ENCODE measurements around the gene MAP3K3. TPM values are rescaled to one million over a fixed set of nuclear protein-coding genes. Genes with fewer than 3 reads are reported as not detected.

Gene MAP3K3
- polyA plus RNA-seq, 4 donors: 8.1 to 17.1 (median 11.1) TPM

GRCh38 chr17:63589646-63590045 is 32.6 kb upstream of the MAP3K3 start:
- H3K4me1 ChIP-seq (ENCODE audit: control insufficient read depth in 3 of 3, insufficient read depth in 2 of 3, low read depth in 1 of 3, low read length in 2 of 3): no peaks in the 10 kb centered on the region
- H3K27ac ChIP-seq (ENCODE audit: low read depth in 1 of 3, low read length in 2 of 3): no peak overlapping the region
- FAIRE-seq: no peak
- no peaks in the 10 kb centered on the region for H3K27me3 ChIP-seq (ENCODE audit: control insufficient read depth in 3 of 3, insufficient read depth in 3 of 3, low read length in 3 of 3)
- no peak for DNase-seq
- H3K36me3 ChIP-seq (ENCODE audit: control insufficient read depth in 3 of 3, insufficient read depth in 2 of 3, low read depth in 1 of 3, low read length in 3 of 3): peaks cover 18 to 73% (median 20%) of the 10 kb centered on the region in 3 donors
- no peak overlapping the region for H3K4me3 ChIP-seq (ENCODE audit: low read depth in 1 of 3, low read length in 3 of 3)
- 85 to 98% (median 88%) methylated on average over 1 of the region's 1 CpG for WGBS, 3 donors
- no peaks in the 10 kb centered on the region for H3K9me3 ChIP-seq (ENCODE audit: control insufficient read depth in 2 of 2, insufficient read depth in 1 of 2, low read depth in 1 of 2, low read length in 1 of 2)

DNA sequence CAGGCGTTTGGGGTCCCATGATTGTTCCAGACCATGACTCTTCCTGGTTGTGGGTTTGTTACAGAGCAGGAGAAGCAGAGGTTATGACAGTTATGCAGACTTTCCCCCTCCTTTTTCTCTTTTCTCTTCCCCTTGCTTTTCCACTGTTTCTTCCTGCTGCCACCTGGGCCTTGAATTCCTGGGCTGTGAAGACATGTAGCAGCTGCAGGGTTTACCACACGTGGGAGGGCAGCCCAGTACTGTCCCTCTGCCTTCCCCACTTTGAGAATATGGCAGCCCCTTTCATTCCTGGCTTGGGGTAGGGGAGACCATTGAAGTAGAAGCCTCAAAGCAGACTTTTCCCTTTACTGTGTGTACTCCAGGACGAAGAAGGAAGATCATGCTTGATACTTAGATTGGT is 29.4 kb upstream of the MAP3K3 start:
- no peaks in the 10 kb centered on the region for H3K4me1 ChIP-seq (ENCODE audit: control insufficient read depth in 3 of 3, insufficient read depth in 2 of 3, low read depth in 1 of 3, low read length in 2 of 3)
- 56 to 84% (median 60%) methylated on average over 3 of the region's 3 CpGs for WGBS, 3 donors
- no peak overlapping the region for H3K27ac ChIP-seq (ENCODE audit: low read depth in 1 of 3, low read length in 2 of 3)
- no peak overlapping the region for H3K4me3 ChIP-seq (ENCODE audit: low read depth in 1 of 3, low read length in 3 of 3)
- no peaks in the 10 kb centered on the region for H3K27me3 ChIP-seq (ENCODE audit: control insufficient read depth in 3 of 3, insufficient read depth in 3 of 3, low read length in 3 of 3)
- H3K36me3 ChIP-seq (ENCODE audit: control insufficient read depth in 3 of 3, insufficient read depth in 2 of 3, low read depth in 1 of 3, low read length in 3 of 3): peaks cover 17 to 53% (median 21%) of the 10 kb centered on the region in 3 donors
- FAIRE-seq (no peak), DNase-seq (no peak)
- no peaks in the 10 kb centered on the region for H3K9me3 ChIP-seq (ENCODE audit: control insufficient read depth in 2 of 2, insufficient read depth in 1 of 2, low read depth in 1 of 2, low read length in 1 of 2)

- no peak for FAIRE-seq
- 95 to 100% (median 99%) methylated on average over 3 of the region's 3 CpGs for WGBS, 3 donors
Measured at GRCh38 chr17:63595132-63595531, 27.1 kb upstream of the MAP3K3 start.

DNA sequence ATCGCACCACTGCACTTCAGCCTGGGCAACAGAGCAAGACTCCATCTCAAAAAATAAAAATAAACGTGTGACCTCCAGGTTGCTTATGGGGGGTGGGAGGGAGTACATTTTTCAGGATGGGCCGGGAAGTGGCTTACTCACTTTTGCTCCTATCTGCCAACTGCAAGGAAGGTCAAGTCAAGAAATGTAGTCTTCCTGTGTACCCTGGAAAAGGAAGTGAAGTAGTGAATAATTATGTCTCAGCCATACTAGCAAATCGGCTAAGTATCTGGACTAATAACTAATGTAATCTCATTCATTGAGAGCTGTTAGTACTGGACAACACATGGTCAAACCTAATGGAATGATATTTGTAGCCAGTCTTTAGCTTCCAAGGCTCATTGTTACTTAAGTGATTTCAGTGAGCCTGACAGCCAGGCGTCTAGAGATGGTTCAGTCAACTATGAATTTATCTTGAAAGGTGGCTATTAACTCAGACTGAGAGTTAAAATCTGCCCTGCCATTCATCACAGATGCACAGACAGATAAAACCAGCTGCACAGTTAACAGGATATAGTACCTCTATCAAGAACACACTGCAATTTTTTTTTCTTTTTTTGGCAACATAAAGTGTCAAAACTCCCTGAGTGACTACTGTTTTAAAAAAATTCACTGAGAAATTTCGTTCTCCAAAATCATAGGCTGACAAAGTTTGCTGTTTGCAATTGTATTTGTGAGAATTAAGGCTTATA is 25.2 kb upstream of the MAP3K3 start:
- H3K27ac ChIP-seq (ENCODE audit: low read depth in 1 of 3, low read length in 2 of 3): no peak overlapping the region
- H3K36me3 ChIP-seq (ENCODE audit: control insufficient read depth in 3 of 3, insufficient read depth in 2 of 3, low read depth in 1 of 3, low read length in 3 of 3): peaks cover 0 to 14% (median 8%) of the 10 kb centered on the region in 3 donors
- FAIRE-seq (no peak), DNase-seq (no peak)
- H3K9me3 ChIP-seq (ENCODE audit: control insufficient read depth in 2 of 2, insufficient read depth in 1 of 2, low read depth in 1 of 2, low read length in 1 of 2): no peaks in the 10 kb centered on the region
- H3K4me1 ChIP-seq (ENCODE audit: control insufficient read depth in 3 of 3, insufficient read depth in 2 of 3, low read depth in 1 of 3, low read length in 2 of 3): peaks cover 0 to 13% (median 4%) of the 10 kb centered on the region in 3 donors
- H3K27me3 ChIP-seq (ENCODE audit: control insufficient read depth in 3 of 3, insufficient read depth in 3 of 3, low read length in 3 of 3): no peaks in the 10 kb centered on the region
- 61 to 67% (median 66%) methylated on average over 6 of the region's 6 CpGs for WGBS, 3 donors
- no peak overlapping the region for H3K4me3 ChIP-seq (ENCODE audit: low read depth in 1 of 3, low read length in 3 of 3)

More at GRCh38 chr17:63595132-63595531, 27.1 kb upstream of the MAP3K3 start:
- Histone ChIP-seq H3K4me3 (ENCODE audit: low read depth in 1 of 3, low read length in 3 of 3) (no peak overlapping the region), H3K27me3 (ENCODE audit: control insufficient read depth in 3 of 3, insufficient read depth in 3 of 3, low read length in 3 of 3) (no peaks in the 10 kb centered on the region), H3K4me1 (ENCODE audit: control insufficient read depth in 3 of 3, insufficient read depth in 2 of 3, low read depth in 1 of 3, low read length in 2 of 3) (peaks cover 0 to 3% (median 2%) of the 10 kb centered on the region in 3 donors), H3K36me3 (ENCODE audit: control insufficient read depth in 3 of 3, insufficient read depth in 2 of 3, low read depth in 1 of 3, low read length in 3 of 3) (peaks cover 5 to 31% (median 8%) of the 10 kb centered on the region in 3 donors), H3K9me3 (ENCODE audit: control insufficient read depth in 2 of 2, insufficient read depth in 1 of 2, low read depth in 1 of 2, low read length in 1 of 2) (no peaks in the 10 kb centered on the region), H3K27ac (ENCODE audit: low read depth in 1 of 3, low read length in 2 of 3) (no peak overlapping the region)
- DNase-seq: no peak

- H3K27ac ChIP-seq (ENCODE audit: low read depth in 1 of 3, low read length in 2 of 3): no peak overlapping the region
- DNase-seq (no peak), FAIRE-seq (no peak)
- H3K4me1 ChIP-seq (ENCODE audit: control insufficient read depth in 3 of 3, insufficient read depth in 2 of 3, low read depth in 1 of 3, low read length in 2 of 3): peaks cover 0 to 13% (median 4%) of the 10 kb centered on the region in 3 donors
- no peaks in the 10 kb centered on the region for H3K27me3 ChIP-seq (ENCODE audit: control insufficient read depth in 3 of 3, insufficient read depth in 3 of 3, low read length in 3 of 3)
- peaks cover 0 to 12% (median 8%) of the 10 kb centered on the region in 3 donors for H3K36me3 ChIP-seq (ENCODE audit: control insufficient read depth in 3 of 3, insufficient read depth in 2 of 3, low read depth in 1 of 3, low read length in 3 of 3)
- 62 to 80% (median 64%) methylated on average over 2 of the region's 2 CpGs for WGBS, 3 donors
- no peaks in the 10 kb centered on the region for H3K9me3 ChIP-seq (ENCODE audit: control insufficient read depth in 2 of 2, insufficient read depth in 1 of 2, low read depth in 1 of 2, low read length in 1 of 2)
- H3K4me3 ChIP-seq (ENCODE audit: low read depth in 1 of 3, low read length in 3 of 3): no peak overlapping the region
Measured at GRCh38 chr17:63598281-63598680, 23.9 kb upstream of the MAP3K3 start.

- DNase-seq (peak; percentile 84 to 90), FAIRE-seq (no peak)
- peak within 1 kb of the TSS; percentile 67 to 93 (median 70) for H3K27ac ChIP-seq (ENCODE audit: low read depth in 1 of 3, low read length in 2 of 3)
- H3K27me3 ChIP-seq (ENCODE audit: control insufficient read depth in 3 of 3, insufficient read depth in 3 of 3, low read length in 3 of 3): no peaks in the 10 kb centered on the region
- H3K4me1 ChIP-seq (ENCODE audit: control insufficient read depth in 3 of 3, insufficient read depth in 2 of 3, low read depth in 1 of 3, low read length in 2 of 3): peaks cover 0 to 13% (median 4%) of the 10 kb centered on the region in 3 donors
- 1% methylated on average over 52 to 61 of the region's 61 CpGs for WGBS, 3 donors
- H3K36me3 ChIP-seq (ENCODE audit: control insufficient read depth in 3 of 3, insufficient read depth in 2 of 3, low read depth in 1 of 3, low read length in 3 of 3): peaks cover 1 to 23% (median 9%) of the 10 kb centered on the region in 3 donors
- peak within 1 kb of the TSS; percentile 76 to 99 (median 95) for H3K4me3 ChIP-seq (ENCODE audit: low read depth in 1 of 3, low read length in 3 of 3)
- H3K9me3 ChIP-seq (ENCODE audit: control insufficient read depth in 2 of 2, insufficient read depth in 1 of 2, low read depth in 1 of 2, low read length in 1 of 2): no peaks in the 10 kb centered on the region
Measured at GRCh38 chr17:63600569-63601438, 21.4 kb upstream of the MAP3K3 start, which contains the start of gene TACO1. TSS of gene TACO1 (plus strand) at chr17:63600895. CDS start at chr17:63601084, 189 bp downstream.

- peak overlapping the region; percentile 67 to 93 (median 70) for H3K27ac ChIP-seq (ENCODE audit: low read depth in 1 of 3, low read length in 2 of 3)
- peaks cover 5 to 31% (median 14%) of the 10 kb centered on the region in 3 donors for H3K36me3 ChIP-seq (ENCODE audit: control insufficient read depth in 3 of 3, insufficient read depth in 2 of 3, low read depth in 1 of 3, low read length in 3 of 3)
- FAIRE-seq: no peak
Measured at GRCh38 chr17:63601439-63602371, 20.5 kb upstream of the MAP3K3 start.

More at GRCh38 chr17:63601439-63602371, 20.5 kb upstream of the MAP3K3 start:
- H3K27me3 ChIP-seq (ENCODE audit: control insufficient read depth in 3 of 3, insufficient read depth in 3 of 3, low read length in 3 of 3): no peaks in the 10 kb centered on the region
- H3K9me3 ChIP-seq (ENCODE audit: control insufficient read depth in 2 of 2, insufficient read depth in 1 of 2, low read depth in 1 of 2, low read length in 1 of 2): no peaks in the 10 kb centered on the region
- H3K4me3 ChIP-seq (ENCODE audit: low read depth in 1 of 3, low read length in 3 of 3): peak overlapping the region; percentile 8 to 99 (median 95)
- peak; percentile 65 to 79 for DNase-seq
- WGBS, 3 donors: 25 to 44% (median 34%) methylated on average over 9 of the region's 9 CpGs
- H3K4me1 ChIP-seq (ENCODE audit: control insufficient read depth in 3 of 3, insufficient read depth in 2 of 3, low read depth in 1 of 3, low read length in 2 of 3): peaks cover 0 to 13% (median 4%) of the 10 kb centered on the region in 3 donors
